ENCODE measurements around the gene MAP3K1. TPM values are rescaled to one million over a fixed set of nuclear protein-coding genes. Genes with fewer than 3 reads are reported as not detected.

Gene MAP3K1
- total RNA-seq, 1 experiment from 2014 or later, result 5.1 TPM

DNA sequence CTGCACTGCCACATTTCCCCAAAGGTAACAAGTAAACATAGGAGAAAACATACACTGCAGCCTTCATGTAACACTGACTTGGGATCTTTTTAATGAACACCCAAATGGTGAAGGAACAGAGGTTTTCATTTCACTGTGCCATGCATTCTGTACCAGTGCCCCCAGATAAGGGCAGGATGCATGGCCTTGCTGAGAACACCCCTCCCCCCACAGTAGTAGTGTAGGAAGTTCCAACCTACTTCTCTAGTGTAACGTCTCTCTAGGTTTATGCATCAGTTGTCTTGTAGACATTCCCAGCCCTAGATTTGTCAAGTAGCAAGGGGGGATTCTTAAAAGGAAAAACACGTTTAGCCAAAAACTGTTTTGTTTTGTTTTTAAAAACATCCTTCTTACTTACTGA lies 29.9 kb downstream of the MAP3K1 start:
- no peak for DNase-seq (ENCODE audit: extremely low read depth, low read depth)

DNA sequence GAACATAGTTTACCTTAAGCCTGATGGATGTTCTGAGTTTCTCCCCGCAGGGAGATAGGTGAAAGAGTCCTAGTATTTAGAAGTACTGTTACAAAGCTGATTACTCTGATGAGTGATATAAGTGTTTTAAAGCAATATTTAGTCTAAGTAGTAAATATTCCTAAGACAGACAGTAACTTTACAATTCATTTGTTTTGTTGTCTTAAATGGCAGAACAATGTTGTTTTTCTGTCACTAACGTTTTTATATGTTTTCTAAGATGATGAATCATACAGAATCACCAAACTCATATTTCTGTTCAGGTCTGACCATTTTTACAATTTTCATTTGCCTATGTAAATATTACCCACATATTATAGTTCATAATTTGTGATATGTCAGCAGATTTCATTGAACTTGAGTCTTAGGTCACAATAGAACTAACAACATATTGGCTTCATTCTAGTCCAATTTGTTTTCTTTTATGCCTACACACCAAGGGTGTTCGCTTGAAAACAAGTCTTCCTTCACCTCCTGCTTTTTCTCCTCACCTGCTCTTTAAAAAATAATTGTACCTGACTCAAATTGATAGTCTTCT lies 30.6 kb downstream of the MAP3K1 start:
- DNase-seq (ENCODE audit: extremely low read depth, low read depth), result no peak

DNA sequence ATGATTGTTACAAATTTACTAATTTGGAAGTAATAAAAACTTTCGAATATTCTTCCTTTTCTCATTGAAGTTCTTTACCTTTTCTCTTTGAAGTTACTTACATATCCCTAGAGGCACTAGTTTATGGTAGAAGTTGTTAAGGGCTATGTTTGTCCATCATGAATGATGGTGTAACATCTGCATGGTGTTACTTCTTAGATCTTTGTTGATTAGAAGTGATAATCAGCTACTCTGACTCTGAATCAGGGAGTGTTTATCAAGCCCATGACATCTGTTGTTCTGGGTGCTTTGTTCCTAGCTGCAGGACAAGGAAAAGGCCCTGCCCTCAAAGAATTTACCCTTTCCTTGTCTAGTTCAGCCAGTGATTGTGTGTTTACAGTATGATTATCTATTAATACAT lies 32.9 kb downstream of the MAP3K1 start:
- no peak for DNase-seq (ENCODE audit: extremely low read depth, low read depth)

DNA sequence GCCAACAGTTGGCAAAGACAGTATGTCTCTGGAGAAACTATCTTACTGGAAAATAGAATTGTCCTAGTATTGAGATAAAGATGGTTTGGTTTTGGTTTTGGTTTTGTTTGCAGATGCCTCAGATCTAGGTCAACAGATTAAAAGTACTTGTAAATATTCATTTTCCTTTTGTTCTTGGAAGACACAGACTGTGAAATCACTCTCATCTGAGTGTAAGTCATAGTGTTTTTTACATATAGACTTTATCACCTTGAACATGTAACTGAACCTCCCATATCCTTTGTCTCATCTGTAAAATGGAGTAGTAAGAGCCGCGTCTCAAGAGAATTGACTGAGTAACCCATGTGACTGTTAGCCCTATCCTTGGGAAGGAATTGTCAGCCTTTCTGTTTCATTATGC lies 34.3 kb downstream of the MAP3K1 start:
- no peak for DNase-seq (ENCODE audit: extremely low read depth, low read depth)

DNA sequence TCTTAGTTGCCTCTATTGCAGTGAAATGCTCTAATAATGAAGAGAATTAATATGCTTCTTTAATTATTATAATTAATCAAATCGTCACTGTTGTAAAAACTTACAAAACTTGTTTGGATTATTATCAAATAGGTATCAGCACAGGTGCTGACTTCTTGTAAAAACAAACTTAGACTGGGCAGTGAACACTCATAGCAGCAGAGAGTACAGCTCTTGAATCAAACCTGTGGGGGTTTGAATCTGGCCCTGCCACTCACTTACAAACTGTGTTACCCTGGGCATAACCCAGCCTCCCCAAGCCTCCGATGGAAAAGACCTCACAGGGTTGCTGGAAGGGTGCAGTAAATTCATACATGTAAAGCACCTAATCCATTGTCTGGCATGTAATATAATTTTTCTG lies 35.1 kb downstream of the MAP3K1 start:
- no peak for DNase-seq (ENCODE audit: extremely low read depth, low read depth)

DNA sequence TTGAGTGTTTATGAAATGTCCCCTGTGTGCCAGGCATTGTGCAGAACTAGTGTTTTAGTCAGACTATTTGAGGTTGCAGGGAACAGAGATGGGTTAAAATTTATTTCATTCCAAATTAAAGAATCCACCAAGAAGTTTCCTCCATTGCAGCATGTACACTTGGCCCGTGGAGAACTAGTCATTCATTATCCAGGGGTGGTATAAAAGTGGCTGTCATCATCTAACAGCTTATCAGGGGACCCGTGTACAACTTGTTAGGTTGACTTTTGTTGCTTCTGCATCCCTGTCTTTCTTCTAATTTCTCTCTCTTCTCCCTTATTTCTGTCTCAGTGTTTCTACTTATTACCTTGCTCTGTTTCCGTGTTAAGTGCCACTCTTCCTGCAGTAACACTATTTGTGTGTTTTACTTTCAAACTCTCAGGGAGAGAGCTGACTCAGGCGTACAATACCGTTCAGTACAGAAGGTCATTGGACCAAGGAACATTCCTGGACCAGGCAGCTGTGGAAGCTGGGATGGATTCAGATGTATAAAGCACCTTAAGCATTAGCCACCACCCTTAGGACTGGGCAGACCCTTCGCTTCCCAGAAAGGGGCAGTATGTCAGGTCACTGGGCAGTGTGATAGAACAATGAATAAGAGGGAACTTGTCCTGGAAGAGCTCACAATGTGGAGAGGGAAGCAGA lies 36.1 kb downstream of the MAP3K1 start:
- DNase-seq (ENCODE audit: extremely low read depth, low read depth), result no peak

DNA sequence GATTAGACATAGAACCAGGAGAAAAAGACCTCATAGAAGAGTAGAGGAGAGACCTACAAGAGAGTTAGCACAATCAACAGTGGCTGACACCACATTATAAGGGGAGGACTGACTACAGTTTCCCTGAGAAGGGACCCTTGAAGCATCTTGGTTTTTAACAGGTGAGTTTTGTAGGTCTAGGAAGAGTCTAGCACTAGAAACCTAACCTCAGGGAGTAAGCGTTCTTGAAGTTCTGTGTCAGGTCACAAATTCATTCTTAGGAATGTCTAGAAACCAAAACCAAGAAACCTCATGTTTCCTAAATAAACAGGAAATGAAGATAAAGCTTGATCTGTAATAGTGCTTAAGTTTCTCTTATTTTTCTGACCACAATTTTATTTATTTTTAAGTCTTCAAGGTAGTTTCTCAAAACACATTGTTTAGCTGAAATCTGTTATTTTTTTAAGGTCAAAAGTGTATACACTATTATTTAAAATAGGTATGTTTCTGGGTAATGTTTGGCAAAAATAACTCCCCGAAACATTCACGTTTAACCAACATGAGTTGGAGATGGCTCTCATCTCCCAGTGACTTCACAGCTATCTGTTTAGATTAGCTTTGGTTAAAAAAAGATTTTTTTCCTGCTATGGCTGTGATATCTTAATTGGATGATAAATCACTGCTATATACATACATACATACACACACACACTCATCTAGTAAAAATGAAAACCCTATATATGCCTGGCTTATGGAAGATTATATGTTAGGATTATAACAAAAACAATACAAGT lies 37.1 kb downstream of the MAP3K1 start:
- no peak for DNase-seq (ENCODE audit: extremely low read depth, low read depth)

DNA sequence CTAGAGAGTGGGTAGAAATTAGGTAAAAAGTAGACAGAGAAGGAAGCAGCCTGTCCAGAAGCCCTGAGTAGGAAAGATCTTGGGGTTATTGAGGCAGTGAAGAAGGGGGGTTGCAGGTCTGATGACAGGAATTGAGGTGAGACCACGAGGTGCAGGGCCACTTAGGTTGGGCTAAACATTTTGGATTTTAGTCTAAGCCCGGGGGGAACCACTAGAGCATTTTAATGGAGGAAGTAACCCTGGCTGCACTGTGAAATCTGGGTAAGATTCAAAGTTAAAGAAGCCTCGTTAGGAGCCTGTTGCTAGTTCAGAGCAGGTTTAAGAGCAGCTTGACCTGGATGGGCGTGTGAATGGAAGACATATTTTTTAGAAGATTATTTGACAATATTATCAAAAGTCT lies 38.3 kb downstream of the MAP3K1 start:
- DNase-seq (ENCODE audit: extremely low read depth, low read depth), result no peak

DNA sequence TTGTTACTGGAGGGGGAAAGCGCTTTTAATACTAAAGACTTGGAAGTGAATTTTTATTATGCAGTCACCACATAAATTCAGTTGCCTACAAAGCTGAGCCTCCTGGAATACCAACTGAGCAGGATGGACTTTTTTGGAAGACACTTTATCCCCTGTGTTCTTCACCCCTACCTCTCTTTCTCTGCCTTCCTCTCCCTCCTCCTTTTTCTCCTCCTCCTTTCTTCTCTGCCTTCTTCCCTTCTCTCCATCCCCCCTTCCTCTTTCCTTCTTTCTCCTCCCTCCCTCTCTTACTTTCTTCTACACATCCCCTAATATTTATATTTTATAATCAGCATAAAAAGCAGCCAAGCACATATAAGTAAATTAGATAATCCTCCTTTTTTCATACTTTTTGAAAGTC lies 39.6 kb downstream of the MAP3K1 start:
- DNase-seq (ENCODE audit: extremely low read depth, low read depth), result no peak

DNA sequence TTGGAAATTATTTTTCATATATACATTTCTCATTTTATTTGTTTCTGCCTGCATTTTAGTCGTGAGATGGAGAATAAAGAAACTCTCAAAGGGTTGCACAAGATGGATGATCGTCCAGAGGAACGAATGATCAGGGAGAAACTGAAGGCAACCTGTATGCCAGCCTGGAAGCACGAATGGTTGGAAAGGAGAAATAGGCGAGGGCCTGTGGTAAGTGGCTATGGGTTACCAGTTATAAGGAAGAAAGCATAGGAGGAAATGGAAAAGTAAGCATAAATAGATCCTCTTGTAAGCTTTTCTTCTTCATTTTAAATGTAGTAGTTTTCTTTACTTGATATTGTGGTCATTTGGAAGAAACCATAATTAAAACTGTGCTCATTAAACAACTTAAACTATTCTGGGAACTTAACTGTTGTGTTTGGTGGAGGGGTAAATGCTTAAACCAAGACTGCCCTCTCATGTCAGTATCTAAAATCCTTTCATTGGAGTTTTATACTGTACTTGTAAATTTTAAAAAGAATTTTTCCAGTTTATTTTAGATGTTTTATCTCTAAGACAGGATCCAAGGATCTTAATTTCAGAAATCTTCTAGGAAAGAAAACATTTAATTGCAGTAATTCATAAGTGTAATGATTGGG lies 41.3 kb downstream of the MAP3K1 start:
- DNase-seq (ENCODE audit: extremely low read depth, low read depth), result no peak

DNA sequence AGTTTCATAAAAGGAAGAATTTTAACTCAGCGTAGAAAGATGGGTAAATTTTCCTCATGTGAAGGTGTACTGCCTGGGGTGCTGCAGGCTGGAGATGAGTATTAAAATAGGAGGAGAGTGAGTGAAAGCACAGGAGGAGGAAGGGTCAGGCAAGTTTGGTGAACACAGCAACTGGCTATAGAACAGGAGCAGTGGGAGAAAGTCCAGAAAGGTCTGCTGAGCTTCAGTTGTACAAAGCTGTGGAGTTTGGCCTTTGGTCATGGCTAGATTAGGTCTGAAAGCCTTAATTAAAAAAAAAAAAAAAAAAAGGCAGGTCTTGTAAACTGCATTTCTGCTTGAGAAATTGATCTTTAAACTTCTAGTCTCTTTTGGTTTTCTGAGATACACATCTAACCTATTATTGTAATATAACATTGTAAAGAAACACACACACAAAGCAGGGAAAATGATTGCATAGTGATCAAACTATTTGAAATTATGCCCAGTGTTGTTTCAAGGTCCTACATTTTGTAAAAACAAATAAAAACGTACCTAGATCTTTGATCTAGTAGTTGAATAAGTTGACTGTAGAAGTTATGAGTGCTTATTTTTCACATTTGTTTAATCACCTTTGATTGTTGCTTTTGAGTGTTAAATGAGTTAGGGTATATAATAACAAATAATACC lies 43.6 kb downstream of the MAP3K1 start:
- DNase-seq (ENCODE audit: extremely low read depth, low read depth), result no peak

DNA sequence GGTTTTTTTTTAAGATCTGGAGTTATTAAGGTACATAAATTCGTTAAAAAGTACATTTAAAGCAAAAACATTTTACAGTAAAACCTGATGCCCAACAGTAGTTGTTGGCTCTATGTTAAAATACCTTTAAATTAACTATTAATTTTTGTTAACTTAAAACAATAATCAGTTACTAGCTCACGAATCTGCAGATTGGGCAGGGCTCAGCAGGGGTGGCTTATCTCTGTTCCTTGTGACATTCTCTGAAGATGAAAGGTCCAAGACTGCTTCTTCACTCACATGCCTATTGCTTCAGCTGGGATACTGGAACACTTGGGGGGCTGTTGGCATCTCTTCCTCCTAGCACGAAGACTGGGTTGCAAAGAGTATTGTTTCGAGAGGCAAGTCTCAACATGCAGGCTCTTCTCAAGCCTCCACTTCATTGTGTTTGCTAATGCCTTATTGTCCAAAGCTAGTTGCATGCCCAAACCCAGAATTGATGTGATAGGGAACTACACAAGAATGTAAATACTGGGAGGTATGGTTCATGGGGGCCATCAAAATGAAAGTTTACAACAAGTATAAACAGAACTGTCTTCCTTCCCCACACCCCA lies 46.6 kb downstream of the MAP3K1 start:
- no peak for DNase-seq (ENCODE audit: extremely low read depth, low read depth)

DNA sequence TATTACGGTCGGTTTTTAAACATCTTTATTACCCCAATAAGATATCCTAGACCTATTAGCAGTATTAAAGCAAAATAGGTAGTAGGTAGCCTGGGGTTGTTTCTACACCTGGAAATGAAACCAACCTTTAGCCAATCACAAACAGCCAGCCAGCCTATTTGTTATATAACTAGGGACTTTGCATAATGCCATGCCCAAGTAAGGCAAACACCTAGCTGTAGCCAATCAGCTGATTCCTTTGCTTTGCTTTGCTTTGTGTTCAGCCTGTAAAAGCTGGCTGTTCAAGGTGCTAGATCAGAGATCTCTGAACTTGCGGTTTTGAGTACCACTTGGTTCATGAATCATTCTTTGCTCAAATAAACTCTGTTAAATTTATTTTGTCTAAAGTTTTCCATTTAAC lies 47.6 kb downstream of the MAP3K1 start:
- DNase-seq (ENCODE audit: extremely low read depth, low read depth), result no peak

DNA sequence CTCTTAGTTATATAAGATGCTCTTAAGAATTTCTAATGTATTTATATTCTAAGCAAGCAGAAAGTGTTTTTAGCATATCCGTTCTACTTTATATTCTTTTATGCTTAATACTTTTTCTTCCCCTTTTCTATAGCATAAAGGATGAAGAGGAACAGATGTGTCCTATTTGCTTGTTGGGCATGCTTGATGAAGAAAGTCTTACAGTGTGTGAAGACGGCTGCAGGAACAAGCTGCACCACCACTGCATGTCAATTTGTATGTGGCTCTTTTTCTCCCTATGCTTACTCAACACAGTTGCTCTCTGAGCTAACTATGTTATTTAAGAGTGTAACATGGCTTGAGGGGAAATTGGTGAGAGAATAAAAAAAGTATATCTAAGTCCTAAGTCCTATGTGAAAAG lies 56.4 kb downstream of the MAP3K1 start:
- DNase-seq (ENCODE audit: extremely low read depth, low read depth), result no peak

DNA sequence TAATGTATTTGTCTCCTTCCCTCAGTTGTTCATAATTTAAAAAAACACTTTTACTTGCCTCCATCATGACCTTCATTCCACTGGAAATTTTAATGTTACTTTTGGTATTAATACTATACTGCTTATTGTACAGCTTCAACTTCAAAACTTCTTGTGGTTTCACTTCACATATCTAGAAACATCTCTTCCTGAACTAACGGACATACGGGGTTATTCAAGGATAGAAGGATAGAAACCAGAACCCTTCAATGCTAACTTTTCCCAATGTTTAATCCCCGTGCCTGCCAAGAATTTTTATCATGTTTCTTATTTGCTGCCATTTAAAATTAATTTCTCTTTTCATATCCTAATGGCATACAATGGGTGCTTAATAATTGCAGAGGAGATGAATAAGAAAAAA lies 57.7 kb downstream of the MAP3K1 start:
- no peak for DNase-seq (ENCODE audit: extremely low read depth, low read depth)

DNA sequence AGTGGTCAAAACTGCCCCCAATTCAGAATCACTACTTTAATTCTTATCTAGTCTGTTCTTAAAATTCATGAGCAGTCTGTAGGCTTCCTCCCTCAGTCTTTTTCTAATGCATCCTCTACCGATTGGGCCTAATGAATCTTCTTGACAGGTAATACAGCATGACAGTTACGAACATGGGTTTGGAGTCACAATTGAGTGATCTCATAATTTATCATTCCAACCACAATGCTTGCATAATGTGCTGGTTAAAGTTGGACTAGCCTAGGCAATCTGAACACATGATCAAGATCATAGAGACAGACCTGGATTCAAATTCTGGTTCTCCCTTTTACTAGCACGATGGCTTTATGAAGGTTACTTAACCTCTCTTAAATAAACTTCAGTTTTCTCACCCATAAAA lies 61.0 kb downstream of the MAP3K1 start:
- no peak for DNase-seq (ENCODE audit: extremely low read depth, low read depth)

DNA sequence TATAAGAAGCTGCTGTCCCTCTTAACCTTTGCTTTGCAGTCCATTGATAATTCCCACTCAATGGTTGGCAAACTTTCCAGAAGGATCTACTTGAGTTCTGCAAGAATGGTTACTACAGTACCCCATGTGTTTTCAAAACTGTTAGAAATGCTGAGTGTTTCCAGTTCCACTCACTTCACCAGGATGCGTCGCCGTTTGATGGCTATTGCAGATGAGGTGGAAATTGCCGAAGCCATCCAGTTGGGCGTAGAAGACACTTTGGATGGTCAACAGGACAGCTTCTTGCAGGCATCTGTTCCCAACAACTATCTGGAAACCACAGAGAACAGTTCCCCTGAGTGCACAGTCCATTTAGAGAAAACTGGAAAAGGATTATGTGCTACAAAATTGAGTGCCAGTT lies 66.2 kb downstream of the MAP3K1 start:
- DNase-seq (ENCODE audit: extremely low read depth, low read depth), result no peak

DNA sequence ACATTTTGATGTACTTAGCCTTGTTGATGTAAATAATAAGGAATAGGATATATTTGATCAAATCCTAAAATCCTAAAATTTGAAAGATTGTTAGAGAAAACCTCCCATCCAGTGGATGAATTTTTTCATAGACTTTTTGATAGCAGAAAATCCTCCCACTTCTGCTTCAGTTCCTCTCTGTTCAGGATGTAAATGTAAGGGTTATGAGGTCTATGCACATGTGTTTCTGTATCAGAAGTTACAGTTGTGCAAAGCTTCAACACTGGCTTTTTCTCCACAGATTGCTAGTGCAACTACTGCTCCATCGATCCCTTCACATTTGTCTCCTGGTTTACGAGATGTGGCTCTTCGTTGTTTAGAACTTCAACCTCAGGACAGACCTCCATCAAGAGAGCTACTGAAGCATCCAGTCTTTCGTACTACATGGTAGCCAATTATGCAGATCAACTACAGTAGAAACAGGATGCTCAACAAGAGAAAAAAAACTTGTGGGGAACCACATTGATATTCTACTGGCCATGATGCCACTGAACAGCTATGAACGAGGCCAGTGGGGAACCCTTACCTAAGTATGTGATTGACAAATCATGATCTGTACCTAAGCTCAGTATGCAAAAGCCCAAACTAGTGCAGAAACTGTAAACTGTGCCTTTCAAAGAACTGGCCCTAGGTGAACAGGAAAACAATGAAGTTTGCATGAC lies 78.1 kb downstream of the MAP3K1 start:
- no peak for DNase-seq (ENCODE audit: extremely low read depth, low read depth)

DNA sequence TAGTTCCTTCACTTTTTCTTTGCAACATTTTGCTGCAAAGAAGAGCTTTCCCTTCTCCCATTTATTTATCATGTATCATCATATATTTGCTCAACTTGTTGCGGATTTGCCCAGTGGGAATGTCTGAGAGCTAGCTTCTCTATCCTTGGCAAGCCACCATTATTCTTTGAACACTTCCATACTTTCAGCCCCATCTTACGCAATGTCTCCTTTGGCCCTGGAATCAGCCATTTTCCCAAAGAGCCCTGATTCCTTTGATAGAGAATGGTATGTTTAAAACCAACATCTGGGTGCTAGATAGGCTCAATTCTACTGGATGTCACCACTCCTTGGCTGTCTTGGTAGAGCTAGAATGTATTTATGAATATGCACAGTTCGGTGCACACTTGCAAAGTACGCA lies 81.4 kb downstream of the MAP3K1 start:
- no peak for DNase-seq (ENCODE audit: extremely low read depth, low read depth)

DNA sequence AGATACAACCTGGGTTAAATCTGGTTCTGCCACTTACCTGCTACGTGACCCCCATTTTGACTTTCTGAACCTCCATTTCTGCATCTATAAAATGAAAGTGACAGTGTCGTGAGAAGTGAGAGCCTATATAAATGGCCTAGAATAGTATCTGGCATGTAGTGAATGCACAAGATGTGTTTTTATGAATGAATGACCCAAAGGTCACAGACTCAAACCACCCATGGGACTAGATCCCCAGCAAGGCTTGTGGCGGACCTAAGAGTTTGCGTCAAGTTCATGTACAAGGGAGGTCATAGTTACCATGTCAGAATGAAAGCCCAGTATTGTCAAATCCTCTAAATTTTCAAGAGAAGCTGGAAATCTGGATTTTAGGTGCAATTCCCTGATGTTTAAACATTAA lies 82.9 kb downstream of the MAP3K1 start:
- DNase-seq (ENCODE audit: extremely low read depth, low read depth), result no peak

Data from NCI-H460 (cell line).